ENCODE measurements around the gene TNMD.

The TNMD gene

GRCh38 chrX:100609591-100609990, 24.9 kb downstream of the TNMD start:
- Histone ChIP-seq H3K27me3 (ENCODE audit: insufficient read depth, low read length) (no peaks in the 10 kb centered on the region), H3F3A (ENCODE audit: insufficient read depth, low read length) (no peaks in the 10 kb centered on the region), H3K9ac (ENCODE audit: low read length) (no peak overlapping the region), H3K79me2 (ENCODE audit: insufficient read depth, low read length) (no peaks in the 10 kb centered on the region), H2AFZ (ENCODE audit: low read length) (no peak overlapping the region), H3K4me2 (ENCODE audit: low read length) (no peak overlapping the region), H3K27ac (ENCODE audit: low read depth, low read length, poor library complexity, severe bottlenecking) (no peak overlapping the region), H3K36me3 (ENCODE audit: insufficient read depth, low read length) (no peaks in the 10 kb centered on the region), H3K4me3 (ENCODE audit: low read depth, low read length, poor library complexity, severe bottlenecking) (no peak overlapping the region), H3K4me1 (ENCODE audit: insufficient read depth, low read length, severe bottlenecking) (no peaks in the 10 kb centered on the region), H3K9me2 (ENCODE audit: low read depth, low read length) (no peaks in the 10 kb centered on the region), H3K9me3 (ENCODE audit: low read length) (no peaks in the 10 kb centered on the region), H4K20me1 (ENCODE audit: insufficient read depth, low read length) (no peaks in the 10 kb centered on the region)
- no peak for TF ChIP-seq CTCF (IDR thresholded peaks at IDR 0.05; ENCODE audit: low read length)
- no peak for TF ChIP-seq EZH2 (IDR thresholded peaks at IDR 0.05; ENCODE audit: borderline replicate concordance, low read length)

GRCh38 chrX:100611951-100612350, 27.2 kb downstream of the TNMD start:
- Histone ChIP-seq H3F3A (ENCODE audit: insufficient read depth, low read length) (no peaks in the 10 kb centered on the region), H3K36me3 (ENCODE audit: insufficient read depth, low read length) (no peaks in the 10 kb centered on the region)
- no peak for TF ChIP-seq EZH2 (IDR thresholded peaks at IDR 0.05; ENCODE audit: borderline replicate concordance, low read length)
- TF ChIP-seq CTCF (IDR thresholded peaks at IDR 0.05; ENCODE audit: low read length) = no peak

GRCh38 chrX:100615005-100615404, 30.3 kb downstream of the TNMD start:
- Histone ChIP-seq H3K4me3 (ENCODE audit: low read depth, low read length, poor library complexity, severe bottlenecking) (no peak overlapping the region), H3K9ac (ENCODE audit: low read length) (no peak overlapping the region), H3K36me3 (ENCODE audit: insufficient read depth, low read length) (no peaks in the 10 kb centered on the region), H2AFZ (ENCODE audit: low read length) (no peak overlapping the region), H3K4me1 (ENCODE audit: insufficient read depth, low read length, severe bottlenecking) (no peaks in the 10 kb centered on the region), H3K27me3 (ENCODE audit: insufficient read depth, low read length) (no peaks in the 10 kb centered on the region), H3K9me2 (ENCODE audit: low read depth, low read length) (no peaks in the 10 kb centered on the region), H3K4me2 (ENCODE audit: low read length) (no peak overlapping the region), H3K79me2 (ENCODE audit: insufficient read depth, low read length) (no peaks in the 10 kb centered on the region), H3F3A (ENCODE audit: insufficient read depth, low read length) (no peaks in the 10 kb centered on the region), H3K9me3 (ENCODE audit: low read length) (no peaks in the 10 kb centered on the region), H4K20me1 (ENCODE audit: insufficient read depth, low read length) (no peaks in the 10 kb centered on the region), H3K27ac (ENCODE audit: low read depth, low read length, poor library complexity, severe bottlenecking) (no peak overlapping the region)
- TF ChIP-seq EZH2 (IDR thresholded peaks at IDR 0.05; ENCODE audit: borderline replicate concordance, low read length) (no peak), CTCF (IDR thresholded peaks at IDR 0.05; ENCODE audit: low read length) (no peak; the same call in 1 of the 2 replicates)

More at GRCh38 chrX:100611951-100612350, 27.2 kb downstream of the TNMD start:
- H3K9ac ChIP-seq (ENCODE audit: low read length) = no peak overlapping the region
- no peaks in the 10 kb centered on the region for H4K20me1 ChIP-seq (ENCODE audit: insufficient read depth, low read length)
- no peak overlapping the region for H2AFZ ChIP-seq (ENCODE audit: low read length)
- no peaks in the 10 kb centered on the region for H3K79me2 ChIP-seq (ENCODE audit: insufficient read depth, low read length)
- no peak overlapping the region for H3K4me2 ChIP-seq (ENCODE audit: low read length)
- no peak overlapping the region for H3K27ac ChIP-seq (ENCODE audit: low read depth, low read length, poor library complexity, severe bottlenecking)
- no peaks in the 10 kb centered on the region for H3K9me3 ChIP-seq (ENCODE audit: low read length)
- no peaks in the 10 kb centered on the region for H3K4me1 ChIP-seq (ENCODE audit: insufficient read depth, low read length, severe bottlenecking)
- H3K9me2 ChIP-seq (ENCODE audit: low read depth, low read length) = no peaks in the 10 kb centered on the region
- no peaks in the 10 kb centered on the region for H3K27me3 ChIP-seq (ENCODE audit: insufficient read depth, low read length)
- no peak overlapping the region for H3K4me3 ChIP-seq (ENCODE audit: low read depth, low read length, poor library complexity, severe bottlenecking)

All from OCI-LY1 (cell line).